Choroid plexus epithelial cell (primary cell): ENCODE results near the gene COQ8B.

Source experiments
- DNase-seq: peaks from one replicate; pipeline ENCODE4 v3.0.0-alpha.2; 2010; ENCODE audit warnings: low read depth
- H3K4me3 ChIP-seq: 2 replicates; pipeline ENCODE4 v1.5.1; 2011; ENCODE audit warnings: low read depth, mild to moderate bottlenecking, control low read depth, low read length, moderate library complexity
- CTCF ChIP-seq: conservative IDR thresholded peaks from 2 replicates; pipeline ENCODE4 v1.5.1; 2011; ENCODE audit warnings: low read depth, mild to moderate bottlenecking, control low read depth, inconsistent platforms, low read length, moderate library complexity

COQ8B gene

GRCh38 chr19:40717880-40718773 lies 1.4 kb upstream of the COQ8B start:
- no peak for DNase-seq
- H3K4me3 ChIP-seq: peak overlapping the region; percentile 81
- TF ChIP-seq CTCF: no peak

- H3K4me3 ChIP-seq: peak overlapping the region; percentile 81
- no peak for TF ChIP-seq CTCF
- peak; percentile 70 for DNase-seq
These were observed 716 bp upstream of the COQ8B start for GRCh38 chr19:40717325-40717879.

GRCh38 chr19:40716031-40716481 lies 630 bp downstream of the COQ8B start:
- no peak for TF ChIP-seq CTCF
- H3K4me3 ChIP-seq: peak overlapping the region; percentile 81
- peak; percentile 87 for DNase-seq

GRCh38 chr19:40714441-40715299 lies 2.0 kb downstream of the COQ8B start:
- peak overlapping the region; percentile 81 for H3K4me3 ChIP-seq
- TF ChIP-seq CTCF: no peak
- DNase-seq: peak; percentile 95

GRCh38 chr19:40713939-40714338 lies 2.7 kb downstream of the COQ8B start:
- no peak for TF ChIP-seq CTCF
- no peak for DNase-seq
- H3K4me3 ChIP-seq: no peak overlapping the region

- no peak for DNase-seq
- TF ChIP-seq CTCF: no peak
- no peak overlapping the region for H3K4me3 ChIP-seq
These were observed 6.9 kb downstream of the COQ8B start for GRCh38 chr19:40709817-40710216.
